Activated CD4-positive, alpha-beta T cell treated with anti-CD3 and anti-CD28 coated beads, Interleukin-2, amount 50 U/mL, for 4 hours (primary cell): ENCODE results near the gene KIRREL2.
"Not testable (repeated sequence)": the region's sequence is repeated elsewhere in the genome, so short reads cannot be mapped to it uniquely, and the experiment has no call there.

Experiments
- DNase-seq, 2 experiments: peaks; one replicate each; pipeline ENCODE4 v3.0.0-alpha.2; 2020

The KIRREL2 gene

GRCh38 chr19:35856546-35857149 is at the start of gene KIRREL2:
Gene KIRREL2, plus strand, starts transcription at chr19:35856911. Its CDS starts 209 bp downstream, at chr19:35857120.
- DNase-seq: no peak

- DNase-seq: no peak
Observed at GRCh38 chr19:35807633-35808032, 49.1 kb upstream of the KIRREL2 start.

- no peak for DNase-seq
Observed at GRCh38 chr19:35811317-35812219, 45.1 kb upstream of the KIRREL2 start.

GRCh38 chr19:35812220-35813042 is 44.3 kb upstream of the KIRREL2 start, which contains the start of gene PRODH2:
Gene PRODH2, minus strand, starts transcription at chr19:35812845. Its CDS starts 40 bp downstream, at chr19:35812805.
- DNase-seq: no peak

- no peak for DNase-seq
Observed at GRCh38 chr19:35813043-35813890, 43.4 kb upstream of the KIRREL2 start.

GRCh38 chr19:35816262-35816661 is 40.4 kb upstream of the KIRREL2 start:
- no peak for DNase-seq

- no peak for DNase-seq
Observed at GRCh38 chr19:35816846-35817245, 39.9 kb upstream of the KIRREL2 start.

- no peak for DNase-seq
Observed at GRCh38 chr19:35818445-35818844, 38.3 kb upstream of the KIRREL2 start.

GRCh38 chr19:35822579-35822978 is 34.1 kb upstream of the KIRREL2 start:
- DNase-seq: no peak

- no peak for DNase-seq
Observed at GRCh38 chr19:35824150-35824549, 32.6 kb upstream of the KIRREL2 start.

- peak; percentile 32 to 38 for DNase-seq
Observed at GRCh38 chr19:35828692-35829301, 27.9 kb upstream of the KIRREL2 start.

GRCh38 chr19:35830986-35831385 is 25.7 kb upstream of the KIRREL2 start:
- no peak for DNase-seq

- DNase-seq: no peak
Observed at GRCh38 chr19:35832054-35832453, 24.7 kb upstream of the KIRREL2 start.

GRCh38 chr19:35833972-35834371 is 22.7 kb upstream of the KIRREL2 start:
- no peak for DNase-seq

- not testable (repeated sequence) for DNase-seq
Observed at GRCh38 chr19:35836096-35836495, 20.6 kb upstream of the KIRREL2 start.

- DNase-seq: no peak
Observed at GRCh38 chr19:35841961-35842595, 14.6 kb upstream of the KIRREL2 start.

GRCh38 chr19:35842666-35843272 is 13.9 kb upstream of the KIRREL2 start:
- DNase-seq: no peak

- DNase-seq: no peak
Observed at GRCh38 chr19:35843676-35844481, 12.8 kb upstream of the KIRREL2 start.

GRCh38 chr19:35844482-35845214 is 12.1 kb upstream of the KIRREL2 start:
- no peak for DNase-seq
